K562 (cell line): Measurements from ENCODE around the gene CARD8. TPM values are rescaled to one million over a fixed set of nuclear protein-coding genes. Genes with fewer than 3 reads are reported as not detected.

ENCODE experiments used
- AFF4 ChIP-seq: sonication (generic); formaldehyde crosslinking; IDR thresholded peaks from 2 replicates; pipeline ENCODE4 v1.8.0; 2023; ENCODE audit warnings: mild to moderate bottlenecking, missing genetic modification reagents
- E2F6 ChIP-seq, 2 experiments: IDR thresholded peaks; 2 replicates each; pipeline ENCODE4 v1.6.1; 2011; ENCODE audit warnings: borderline replicate concordance in 1 of 2, control low read depth in 1 of 2, low read depth in 1 of 2, low read length in 1 of 2, mild to moderate bottlenecking in 1 of 2, mixed read lengths in 1 of 2, moderate library complexity in 1 of 2; ENCODE audit not compliant: insufficient read depth in 1 of 2, insufficient read length in 1 of 2, poor library complexity in 1 of 2, severe bottlenecking in 1 of 2; ENCODE audit errors: extremely low read depth in 1 of 2
- FOXJ2 ChIP-seq: fragments of 200-800 bp; sonication (Bioruptor generic); IDR thresholded peaks from 2 replicates; pipeline ENCODE4 v1.6.1; 2016; ENCODE audit warnings: missing genetic modification characterization, missing compliant biosample characterization
- FOXP1 ChIP-seq: sonication (generic); formaldehyde crosslinking; IDR thresholded peaks from 2 replicates; pipeline ENCODE4 v1.8.0; 2022; ENCODE audit warnings: mild to moderate bottlenecking, missing genetic modification reagents
- HMGN3 ChIP-seq: IDR thresholded peaks from 2 replicates; pipeline ENCODE4 v1.6.1; 2011; ENCODE audit warnings: borderline replicate concordance, low read depth, mild to moderate bottlenecking, mixed read lengths, low read length; ENCODE audit not compliant: insufficient read length; ENCODE audit errors: extremely low read depth
- MAFK ChIP-seq: IDR thresholded peaks from 2 replicates; pipeline ENCODE4 v1.6.1; 2011; ENCODE audit warnings: low read length, improper control_type of control experiment
- MAZ ChIP-seq, 2 experiments: fragments of 450-650 bp in 1 of 2; sonication (generic) in 1 of 2; formaldehyde crosslinking; IDR thresholded peaks in 1 of 2; conservative IDR thresholded peaks in 1 of 2; 2 replicates each; pipeline versions ENCODE4 v1.4.0 to v1.5.0; 2020; ENCODE audit warnings: mild to moderate bottlenecking in 1 of 2, missing genetic modification reagents in 1 of 2
- SP2 ChIP-seq: IDR thresholded peaks from 2 replicates; pipeline ENCODE4 v1.6.1; 2011; ENCODE audit warnings: mild to moderate bottlenecking, low read depth, low read length, moderate library complexity; ENCODE audit not compliant: poor library complexity, severe bottlenecking; ENCODE audit errors: extremely low read depth
- SRSF3 ChIP-seq: fragments of 200-400 bp; formaldehyde crosslinking; IDR thresholded peaks from 2 replicates; pipeline ENCODE4 v1.6.1; 2016; ENCODE audit warnings: mild to moderate bottlenecking, low read length, moderate library complexity; ENCODE audit not compliant: insufficient read depth
- YY1 ChIP-seq, 3 experiments: IDR thresholded peaks; 2 replicates each; pipeline ENCODE4 v1.6.1; 2011; ENCODE audit warnings: low read length in 2 of 3, mild to moderate bottlenecking in 2 of 3, moderate library complexity in 2 of 3, borderline replicate concordance in 1 of 3, control low read depth in 1 of 3, low read depth in 1 of 3; ENCODE audit not compliant: insufficient read depth in 3 of 3, insufficient replicate concordance in 2 of 3, control insufficient read depth in 1 of 3, insufficient read length in 1 of 3; ENCODE audit errors: extremely low read depth in 1 of 3
- ZNF212 ChIP-seq: fragments of 450-650 bp; formaldehyde crosslinking; IDR thresholded peaks from 2 replicates; pipeline ENCODE4 v1.4.0; 2020; ENCODE audit warnings: mild to moderate bottlenecking
- ZNF408 ChIP-seq: fragments of 250-450 bp; sonication (Bioruptor Pico); IDR thresholded peaks from 2 replicates; pipeline ENCODE4 v1.4.0; 2020; ENCODE audit warnings: low read depth, mild to moderate bottlenecking, moderate library complexity
- ZNF717 ChIP-seq: fragments of 250-450 bp; sonication (Bioruptor Pico); IDR thresholded peaks from 2 replicates; pipeline ENCODE4 v1.5.0; 2021
- polyA plus RNA-seq, 8 experiments: library from polyadenylated mRNA; depleted of rRNA in 4 of 8; stranded (reverse) in 5 of 8; unstranded in 3 of 8; fragments of >200 nt; fragmentation: Nextera tagmentation in 2 of 8; fragmentation: Illumina TruSeq in 1 of 8; extraction: Ambion mirVana in 2 of 8; extraction: Trizol in 1 of 8; gene quantifications; 2 replicates each; pipeline versions ENCODE4 v1.2.1 to v1.2.3, GENCODE V29; 2011 to 2014; ENCODE audit warnings: inconsistent platforms in 1 of 8, missing spikeins in 1 of 8
- total RNA-seq, 7 experiments: library from RNA; depleted of rRNA in 6 of 7; stranded (reverse); fragments of >200 nt in 6 of 7; fragmentation: Illumina TruSeq in 2 of 7; extraction: Trizol in 2 of 7; gene quantifications; 2 replicates each; pipeline versions ENCODE4 v1.2.1 to v1.2.3, GENCODE V29; 2011 to 2021; ENCODE audit warnings: low replicate concordance in 1 of 7
- TF ChIP-seq, protein P1 (sequence below): fragments of 450-650 bp; formaldehyde crosslinking; IDR thresholded peaks from 2 replicates; pipeline ENCODE4 v1.4.0; 2022; ENCODE audit warnings: mild to moderate bottlenecking, moderate library complexity
- TF ChIP-seq, protein P2 (sequence below): sonication (generic); formaldehyde crosslinking; IDR thresholded peaks from 2 replicates; pipeline ENCODE4 v1.8.0; 2022; ENCODE audit warnings: mild to moderate bottlenecking, missing genetic modification reagents, borderline replicate concordance

Gene CARD8
- total and polyA plus RNA-seq, 9 of the 15 experiments (the other 6 are each of a cell fraction or from before 2014, with no cell fraction given), result 11.5 to 26.4 (median 20.8) TPM

DNA sequence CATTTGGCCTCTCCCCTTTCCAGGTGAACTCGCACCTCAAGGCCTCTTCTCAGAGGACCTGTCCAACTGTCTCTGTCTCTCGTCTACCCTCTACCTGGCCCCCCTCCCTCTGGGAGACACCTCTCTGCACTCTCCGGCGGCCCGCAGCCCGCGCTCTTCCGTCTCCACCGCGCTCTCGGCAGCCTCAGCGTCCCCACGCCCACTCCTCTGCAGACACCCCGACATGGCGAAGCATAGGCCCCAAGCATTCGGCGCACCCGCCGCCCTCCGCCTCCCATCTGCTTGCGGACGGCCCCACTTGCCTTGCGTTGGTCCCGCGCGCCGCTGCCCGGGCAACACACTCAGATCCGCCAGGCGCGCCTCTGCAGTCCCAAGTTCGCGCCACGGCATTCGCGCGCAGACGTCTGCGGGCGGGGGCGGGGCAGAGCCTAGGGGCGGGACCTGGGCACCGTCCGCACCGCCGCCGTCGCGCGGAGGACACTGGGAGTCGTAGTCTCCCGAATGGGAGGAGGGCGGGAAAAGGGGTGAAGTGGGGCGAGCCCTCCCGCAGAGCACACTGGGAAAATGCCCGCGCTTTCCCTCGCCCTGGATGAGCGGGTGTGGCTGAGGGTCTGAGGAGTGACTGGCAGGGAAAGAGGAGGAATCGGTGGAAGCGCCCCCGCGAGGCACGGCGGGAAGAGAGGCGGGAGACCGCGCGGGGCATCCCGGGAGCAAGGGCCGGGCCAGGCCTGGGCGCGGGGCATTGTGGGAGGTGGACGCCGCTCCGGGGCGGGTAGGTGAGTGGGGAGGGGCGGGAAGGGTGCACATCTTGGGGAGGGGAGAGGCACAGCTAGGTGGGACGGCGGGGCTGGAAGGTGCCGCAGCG, 85.5 kb downstream of the CARD8 start, which contains the start of the genes LIG1 and ZSWIM9 (continued):
- no peak for TF ChIP-seq ZNF408 (CRISPR knock-in tag)
- peak; percentile 17 to 66 for TF ChIP-seq E2F6 (IDR thresholded peaks at IDR 0.05; ENCODE audit: borderline replicate concordance in 1 of 2, extremely low read depth in 1 of 2, insufficient read depth in 1 of 2, insufficient read length in 1 of 2, low read depth in 1 of 2, low read length in 1 of 2, poor library complexity in 1 of 2, severe bottlenecking in 1 of 2)
- TF ChIP-seq FOXP1 (CRISPR knock-in tag), result peak; percentile 89; the same call in 1 of the 2 replicates
- peak; percentile 90 to 96 for TF ChIP-seq MAZ (CRISPR knock-in tag; conservative IDR thresholded peaks at IDR 0.05 in 1 of 2, IDR thresholded peaks at IDR 0.05 in 1 of 2)
- no peak for TF ChIP-seq SP2
- TF ChIP-seq MAFK, result no peak
- no peak for TF ChIP-seq AFF4
- no peak for TF ChIP-seq HMGN3
- TF ChIP-seq, protein P1, sequence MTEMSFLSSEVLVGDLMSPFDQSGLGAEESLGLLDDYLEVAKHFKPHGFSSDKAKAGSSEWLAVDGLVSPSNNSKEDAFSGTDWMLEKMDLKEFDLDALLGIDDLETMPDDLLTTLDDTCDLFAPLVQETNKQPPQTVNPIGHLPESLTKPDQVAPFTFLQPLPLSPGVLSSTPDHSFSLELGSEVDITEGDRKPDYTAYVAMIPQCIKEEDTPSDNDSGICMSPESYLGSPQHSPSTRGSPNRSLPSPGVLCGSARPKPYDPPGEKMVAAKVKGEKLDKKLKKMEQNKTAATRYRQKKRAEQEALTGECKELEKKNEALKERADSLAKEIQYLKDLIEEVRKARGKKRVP (CRISPR knock-in tag), result peak; percentile 27; the same call in 1 of the 2 replicates
- TF ChIP-seq SRSF3, result no peak
- peak; percentile 67; the same call in 1 of the 2 replicates for TF ChIP-seq FOXJ2 (tag)
- no peak for TF ChIP-seq ZNF212 (CRISPR knock-in tag)
- TF ChIP-seq ZNF717 (CRISPR knock-in tag), result no peak
- TF ChIP-seq, protein P2, sequence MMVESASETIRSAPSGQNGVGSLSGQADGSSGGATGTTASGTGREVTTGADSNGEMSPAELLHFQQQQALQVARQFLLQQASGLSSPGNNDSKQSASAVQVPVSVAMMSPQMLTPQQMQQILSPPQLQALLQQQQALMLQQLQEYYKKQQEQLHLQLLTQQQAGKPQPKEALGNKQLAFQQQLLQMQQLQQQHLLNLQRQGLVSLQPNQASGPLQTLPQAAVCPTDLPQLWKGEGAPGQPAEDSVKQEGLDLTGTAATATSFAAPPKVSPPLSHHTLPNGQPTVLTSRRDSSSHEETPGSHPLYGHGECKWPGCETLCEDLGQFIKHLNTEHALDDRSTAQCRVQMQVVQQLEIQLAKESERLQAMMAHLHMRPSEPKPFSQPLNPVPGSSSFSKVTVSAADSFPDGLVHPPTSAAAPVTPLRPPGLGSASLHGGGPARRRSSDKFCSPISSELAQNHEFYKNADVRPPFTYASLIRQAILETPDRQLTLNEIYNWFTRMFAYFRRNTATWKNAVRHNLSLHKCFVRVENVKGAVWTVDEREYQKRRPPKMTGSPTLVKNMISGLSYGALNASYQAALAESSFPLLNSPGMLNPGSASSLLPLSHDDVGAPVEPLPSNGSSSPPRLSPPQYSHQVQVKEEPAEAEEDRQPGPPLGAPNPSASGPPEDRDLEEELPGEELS (CRISPR knock-in tag), result no peak; the same call in 1 of the 2 replicates
- peak in 2 of 3 experiments; percentile 26 to 55 for TF ChIP-seq YY1 (IDR thresholded peaks at IDR 0.05; ENCODE audit: borderline replicate concordance in 1 of 3, control insufficient read depth in 1 of 3, extremely low read depth in 1 of 3, insufficient read depth in 3 of 3, insufficient read length in 1 of 3, insufficient replicate concordance in 2 of 3, low read depth in 1 of 3, low read length in 2 of 3)
